K562 (cell line): ENCODE data around the gene HSF5. TPM values are rescaled to one million over a fixed set of nuclear protein-coding genes. Genes with fewer than 3 reads are reported as not detected.

ENCODE experiments used
- ARID2 ChIP-seq: fragments of 450-650 bp; IDR thresholded peaks from 2 replicates; pipeline ENCODE4 v1.6.1; 2017; ENCODE audit warnings: antibody characterized with exemption, mild to moderate bottlenecking
- CC2D1A ChIP-seq: fragments of 450-650 bp; IDR thresholded peaks from 2 replicates; pipeline ENCODE4 v1.6.1; 2017; ENCODE audit warnings: mild to moderate bottlenecking
- CTCF ChIP-seq, 3 experiments: IDR thresholded peaks in 2 of 3; conservative IDR thresholded peaks in 1 of 3; 2 replicates each; pipeline ENCODE4 v1.5.1; 2011 to 2012; ENCODE audit warnings: low read length in 3 of 3, mild to moderate bottlenecking in 3 of 3, control low read depth in 2 of 3, improper control_type of control experiment in 1 of 3, inconsistent platforms in 1 of 3, low read depth in 1 of 3, mixed read lengths in 1 of 3, moderate library complexity in 1 of 3; ENCODE audit not compliant: insufficient read depth in 2 of 3
- DDX20 ChIP-seq: fragments of 450-650 bp; IDR thresholded peaks from 2 replicates; pipeline ENCODE4 v1.6.1; 2016; ENCODE audit warnings: missing genetic modification characterization, low read depth, mild to moderate bottlenecking, missing compliant biosample characterization, moderate library complexity
- GMEB1 ChIP-seq: fragments of 250-450 bp; sonication (Bioruptor Pico); IDR thresholded peaks from 2 replicates; pipeline ENCODE4 v1.4.0; 2020; ENCODE audit warnings: mild to moderate bottlenecking
- HMBOX1 ChIP-seq: sonication (generic); IDR thresholded peaks from 2 replicates; pipeline ENCODE4 v1.6.1; 2016
- KLF16 ChIP-seq: IDR thresholded peaks from 2 replicates; pipeline ENCODE4 v1.6.1; 2016; ENCODE audit warnings: antibody characterized with exemption
- MITF ChIP-seq: IDR thresholded peaks from 2 replicates; pipeline ENCODE4 v1.6.1; 2014; ENCODE audit warnings: antibody characterized with exemption
- RREB1 ChIP-seq: fragments of 250-450 bp; sonication (Bioruptor Pico); IDR thresholded peaks from 2 replicates; pipeline ENCODE4 v1.4.0; 2020
- TFAP4 ChIP-seq: sonication (generic); formaldehyde crosslinking; IDR thresholded peaks from 2 replicates; pipeline ENCODE4 v1.8.0; 2022; ENCODE audit warnings: missing genetic modification reagents, mild to moderate bottlenecking, moderate library complexity, borderline replicate concordance
- polyA plus RNA-seq, 8 experiments: library from polyadenylated mRNA; depleted of rRNA in 4 of 8; stranded (reverse) in 5 of 8; unstranded in 3 of 8; fragments of >200 nt; fragmentation: Nextera tagmentation in 2 of 8; fragmentation: Illumina TruSeq in 1 of 8; extraction: Ambion mirVana in 2 of 8; extraction: Trizol in 1 of 8; gene quantifications; 2 replicates each; pipeline versions ENCODE4 v1.2.1 to v1.2.3, GENCODE V29; 2011 to 2014; ENCODE audit warnings: inconsistent platforms in 1 of 8, missing spikeins in 1 of 8
- total RNA-seq, 7 experiments: library from RNA; depleted of rRNA in 6 of 7; stranded (reverse); fragments of >200 nt in 6 of 7; fragmentation: Illumina TruSeq in 2 of 7; extraction: Trizol in 2 of 7; gene quantifications; 2 replicates each; pipeline versions ENCODE4 v1.2.1 to v1.2.3, GENCODE V29; 2011 to 2021; ENCODE audit warnings: low replicate concordance in 1 of 7

The HSF5 gene
- total and polyA plus RNA-seq, 9 of the 15 experiments (the other 6 are each of a cell fraction or from before 2014, with no cell fraction given): 0.04 TPM; not detected in 8

- TF ChIP-seq RREB1 (no peak), CC2D1A (peak; percentile 84; the same call in 1 of the 2 replicates), KLF16 (peak; percentile 27; the same call in 1 of the 2 replicates), CTCF (IDR thresholded peaks at IDR 0.05 in 2 of 3, conservative IDR thresholded peaks at IDR 0.05 in 1 of 3; ENCODE audit: insufficient read depth in 2 of 3, low read depth in 1 of 3, low read length in 3 of 3) (peak; percentile 90 to 98 (median 96)), DDX20 (tag) (no peak), ARID2 (peak; percentile 93), HMBOX1 (0 out of 2 replicates have a peak, but pooled peaks have one; percentile 32), GMEB1 (CRISPR knock-in tag) (no peak), TFAP4 (CRISPR knock-in tag) (0 out of 2 replicates have a peak, but pooled peaks have one; percentile 15), MITF (no peak)
These were observed 40.9 kb downstream of the HSF5 start (continued) for GRCh38 chr17:58447039-58447975.
